SK-N-SH (cell line): ENCODE results near the gene SREK1IP1. TPM values are rescaled to one million over a fixed set of nuclear protein-coding genes. Genes with fewer than 3 reads are reported as not detected.

Experiments
- CTCF ChIA-PET: fragments of 300-600, 350-600 bp; formaldehyde crosslinking; extraction: SDS; loops from one replicate; lab custom pipeline; 2021; lab: Yijun Ruan, JAX
- POLR2A ChIA-PET: fragments of 350-600 bp; sonication (Branson Sonifier 250); formaldehyde crosslinking; extraction: SDS; loops from one replicate; lab custom pipeline; 2020; ENCODE audit warnings: antibody characterized with exemption, inconsistent platforms; lab: Yijun Ruan, JAX
- DNase-seq: peaks from one replicate; pipeline ENCODE4 v3.0.0; 2012
- H2AFZ ChIP-seq: fragments of 200-600 bp; sonication (generic); 2 replicates; pipeline ENCODE4 v1.8.1; 2016; ENCODE audit warnings: antibody characterized with exemption, mild to moderate bottlenecking, low read depth
- H3F3A ChIP-seq: fragments of 200-600 bp; sonication (generic); replicated peaks from 2 replicates; pipeline ENCODE3; 2016; ENCODE audit warnings: antibody characterized with exemption, mild to moderate bottlenecking; ENCODE audit not compliant: insufficient read depth
- H3K27ac ChIP-seq, 2 experiments: fragments of 200-500 bp in 1 of 2; fragments of 200-600 bp in 1 of 2; sonication (Bioruptor generic) in 1 of 2; sonication (generic), shearing (Covaris generic) in 1 of 2; 2 replicates each; pipeline versions ENCODE4 v1.5.1 to v1.6.1; 2014 to 2016; ENCODE audit warnings: low read depth in 2 of 2, inconsistent platforms in 1 of 2, low read length in 1 of 2, mild to moderate bottlenecking in 1 of 2, mixed read lengths in 1 of 2
- H3K27me3 ChIP-seq: fragments of 200-600 bp; sonication (generic), shearing (Covaris generic); 2 replicates; pipeline ENCODE4 v1.6.1; 2016; ENCODE audit warnings: mixed run types; ENCODE audit not compliant: insufficient read depth
- H3K36me3 ChIP-seq, 2 experiments: fragments of 200-500 bp in 1 of 2; fragments of 200-600 bp in 1 of 2; sonication (Bioruptor generic) in 1 of 2; sonication (generic) in 1 of 2; replicated peaks in 1 of 2; 2 replicates each; pipeline versions ENCODE3 to v1.5.1; 2014 to 2016; ENCODE audit warnings: low read length in 1 of 2, mild to moderate bottlenecking in 1 of 2; ENCODE audit not compliant: insufficient read depth in 2 of 2, control insufficient read depth in 1 of 2
- H3K4me1 ChIP-seq, 2 experiments: fragments of 200-500 bp in 1 of 2; fragments of 200-600 bp in 1 of 2; sonication (Bioruptor generic) in 1 of 2; sonication (generic), shearing (Covaris generic) in 1 of 2; 2 replicates each; pipeline versions ENCODE4 v1.5.1 to v1.6.1; 2014 to 2016; ENCODE audit warnings: low read depth in 1 of 2, low read length in 1 of 2, mixed run types in 1 of 2; ENCODE audit not compliant: insufficient read depth in 2 of 2, control insufficient read depth in 1 of 2
- H3K4me2 ChIP-seq: fragments of 200-600 bp; sonication (generic), shearing (Covaris generic); 2 replicates; pipeline ENCODE4 v1.6.1; 2017; ENCODE audit warnings: mixed run types
- H3K4me3 ChIP-seq, 2 experiments: fragments of 200-500 bp in 1 of 2; fragments of 200-600 bp in 1 of 2; sonication (Bioruptor generic) in 1 of 2; sonication (generic), shearing (Covaris generic) in 1 of 2; 2 replicates each; pipeline versions ENCODE4 v1.5.1 to v1.8.1; 2014 to 2016; ENCODE audit warnings: low read depth in 2 of 2, inconsistent platforms in 1 of 2, low read length in 1 of 2, mild to moderate bottlenecking in 1 of 2, mixed read lengths in 1 of 2, moderate library complexity in 1 of 2
- H3K79me2 ChIP-seq: fragments of 200-600 bp; sonication (generic); 2 replicates; pipeline ENCODE4 v1.8.1; 2017; ENCODE audit warnings: mild to moderate bottlenecking; ENCODE audit not compliant: insufficient read depth
- H3K9ac ChIP-seq: fragments of 200-600 bp; sonication (generic); 2 replicates; pipeline ENCODE4 v1.6.1; 2017; ENCODE audit warnings: mixed run types
- H3K9me2 ChIP-seq: fragments of 200-600 bp; sonication (generic); 2 replicates; pipeline ENCODE4 v1.6.1; 2017; ENCODE audit warnings: mixed run types
- H3K9me3 ChIP-seq: fragments of 200-600 bp; sonication (generic); 2 replicates; pipeline ENCODE4 v1.6.1; 2017; ENCODE audit warnings: mixed run types, mild to moderate bottlenecking, moderate library complexity
- H4K20me1 ChIP-seq: fragments of 200-600 bp; sonication (generic); 2 replicates; pipeline ENCODE4 v1.6.1; 2017; ENCODE audit warnings: mild to moderate bottlenecking, mixed run types; ENCODE audit not compliant: insufficient read depth
- FOSL2 ChIP-seq: IDR thresholded peaks from 2 replicates; pipeline ENCODE4 v1.4.0; 2012; ENCODE audit warnings: low read depth, mild to moderate bottlenecking, moderate library complexity, borderline replicate concordance
- FOXJ3 ChIP-seq: sonication (generic); formaldehyde crosslinking; IDR thresholded peaks from 2 replicates; pipeline ENCODE4 v1.5.1; 2020; ENCODE audit warnings: mild to moderate bottlenecking, missing genetic modification reagents
- JUND ChIP-seq: IDR thresholded peaks from 2 replicates; pipeline ENCODE4 v1.4.0; 2012
- RAD21 ChIP-seq: IDR thresholded peaks from 2 replicates; pipeline ENCODE4 v1.6.1; 2012; ENCODE audit warnings: mild to moderate bottlenecking, low read length
- RXRA ChIP-seq: IDR thresholded peaks from 2 replicates; pipeline ENCODE4 v1.4.0; 2012; ENCODE audit warnings: low read depth, mild to moderate bottlenecking, borderline replicate concordance
- TAF1 ChIP-seq: IDR thresholded peaks from 2 replicates; pipeline ENCODE4 v1.6.1; 2012; ENCODE audit warnings: low read depth, mild to moderate bottlenecking, low read length, moderate library complexity, borderline replicate concordance
- WGBS: methylation state at CpG from one replicate; pipeline ENCODE4 v1.1.6; 2017; ENCODE audit warnings: low lambda C conversion rate; 5-methylcytosine and 5-hydroxymethylcytosine counted together
- polyA plus RNA-seq, 3 experiments: library from polyadenylated mRNA; depleted of rRNA; stranded (reverse); fragments of >200 nt; gene quantifications; 2 replicates each; pipeline ENCODE4 v1.2.3, GENCODE V29; 2012
- TF ChIP-seq, protein P1 (sequence below): IDR thresholded peaks from 2 replicates; pipeline ENCODE4; 2012
- TF ChIP-seq, protein P2 (sequence below): fragments of 200-600 bp; sonication (generic); IDR thresholded peaks from 2 replicates; pipeline ENCODE4 v1.6.1; 2017; ENCODE audit warnings: antibody characterized with exemption, mild to moderate bottlenecking, moderate library complexity
- TF ChIP-seq, protein P3 (sequence below): IDR thresholded peaks from 2 replicates; pipeline ENCODE4 v1.6.1; 2012; ENCODE audit warnings: mild to moderate bottlenecking, low read depth, low read length, moderate library complexity
- TF ChIP-seq, protein P4 (sequence below): fragments of 150-350 bp; IDR thresholded peaks from 2 replicates; pipeline ENCODE4 v1.6.1; 2017; ENCODE audit warnings: antibody characterized with exemption, low read length, low read depth, borderline replicate concordance
- TF ChIP-seq, protein P5 (sequence below): IDR thresholded peaks from 2 replicates; pipeline ENCODE4 v1.4.0; 2012; ENCODE audit warnings: low read depth, borderline replicate concordance

SREK1IP1 gene
- polyA plus RNA-seq, 1 of the 3 experiments (the other 2 are of a cell fraction) = 1.2 TPM

DNA sequence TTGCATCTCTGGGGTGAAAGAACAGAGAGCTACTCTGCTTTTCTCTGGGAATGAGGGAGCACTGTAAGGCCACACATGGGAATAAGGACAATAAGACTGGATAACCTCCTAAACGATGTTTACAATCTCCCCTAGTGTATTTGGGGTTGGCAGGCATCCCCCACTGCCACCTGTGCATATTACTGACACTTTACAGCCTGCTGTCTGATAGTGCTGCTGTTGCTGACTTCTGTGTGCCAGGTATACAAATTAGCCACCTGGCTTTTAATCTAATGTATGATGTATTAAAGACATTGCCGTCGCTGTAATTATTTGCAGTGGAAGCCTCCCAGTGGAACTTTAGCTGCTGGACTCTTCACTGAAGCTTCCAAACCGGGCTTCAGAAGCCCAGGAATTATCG is 82.6 kb downstream of the SREK1IP1 start:
- POLR2A ChIA-PET = no interaction called here
- TF ChIP-seq, protein P1, sequence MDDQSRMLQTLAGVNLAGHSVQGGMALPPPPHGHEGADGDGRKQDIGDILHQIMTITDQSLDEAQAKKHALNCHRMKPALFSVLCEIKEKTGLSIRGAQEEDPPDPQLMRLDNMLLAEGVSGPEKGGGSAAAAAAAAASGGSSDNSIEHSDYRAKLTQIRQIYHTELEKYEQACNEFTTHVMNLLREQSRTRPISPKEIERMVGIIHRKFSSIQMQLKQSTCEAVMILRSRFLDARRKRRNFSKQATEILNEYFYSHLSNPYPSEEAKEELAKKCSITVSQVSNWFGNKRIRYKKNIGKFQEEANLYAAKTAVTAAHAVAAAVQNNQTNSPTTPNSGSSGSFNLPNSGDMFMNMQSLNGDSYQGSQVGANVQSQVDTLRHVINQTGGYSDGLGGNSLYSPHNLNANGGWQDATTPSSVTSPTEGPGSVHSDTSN = no peak
- TF ChIP-seq TAF1 = no peak
- TF ChIP-seq, protein P2, sequence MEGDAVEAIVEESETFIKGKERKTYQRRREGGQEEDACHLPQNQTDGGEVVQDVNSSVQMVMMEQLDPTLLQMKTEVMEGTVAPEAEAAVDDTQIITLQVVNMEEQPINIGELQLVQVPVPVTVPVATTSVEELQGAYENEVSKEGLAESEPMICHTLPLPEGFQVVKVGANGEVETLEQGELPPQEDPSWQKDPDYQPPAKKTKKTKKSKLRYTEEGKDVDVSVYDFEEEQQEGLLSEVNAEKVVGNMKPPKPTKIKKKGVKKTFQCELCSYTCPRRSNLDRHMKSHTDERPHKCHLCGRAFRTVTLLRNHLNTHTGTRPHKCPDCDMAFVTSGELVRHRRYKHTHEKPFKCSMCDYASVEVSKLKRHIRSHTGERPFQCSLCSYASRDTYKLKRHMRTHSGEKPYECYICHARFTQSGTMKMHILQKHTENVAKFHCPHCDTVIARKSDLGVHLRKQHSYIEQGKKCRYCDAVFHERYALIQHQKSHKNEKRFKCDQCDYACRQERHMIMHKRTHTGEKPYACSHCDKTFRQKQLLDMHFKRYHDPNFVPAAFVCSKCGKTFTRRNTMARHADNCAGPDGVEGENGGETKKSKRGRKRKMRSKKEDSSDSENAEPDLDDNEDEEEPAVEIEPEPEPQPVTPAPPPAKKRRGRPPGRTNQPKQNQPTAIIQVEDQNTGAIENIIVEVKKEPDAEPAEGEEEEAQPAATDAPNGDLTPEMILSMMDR = no peak
- no peak for TF ChIP-seq JUND
- TF ChIP-seq RXRA = no peak
- no peak for TF ChIP-seq FOSL2
- no peak for TF ChIP-seq FOXJ3 (CRISPR knock-in tag)
- TF ChIP-seq RAD21 = no peak
- TF ChIP-seq, protein P3, sequence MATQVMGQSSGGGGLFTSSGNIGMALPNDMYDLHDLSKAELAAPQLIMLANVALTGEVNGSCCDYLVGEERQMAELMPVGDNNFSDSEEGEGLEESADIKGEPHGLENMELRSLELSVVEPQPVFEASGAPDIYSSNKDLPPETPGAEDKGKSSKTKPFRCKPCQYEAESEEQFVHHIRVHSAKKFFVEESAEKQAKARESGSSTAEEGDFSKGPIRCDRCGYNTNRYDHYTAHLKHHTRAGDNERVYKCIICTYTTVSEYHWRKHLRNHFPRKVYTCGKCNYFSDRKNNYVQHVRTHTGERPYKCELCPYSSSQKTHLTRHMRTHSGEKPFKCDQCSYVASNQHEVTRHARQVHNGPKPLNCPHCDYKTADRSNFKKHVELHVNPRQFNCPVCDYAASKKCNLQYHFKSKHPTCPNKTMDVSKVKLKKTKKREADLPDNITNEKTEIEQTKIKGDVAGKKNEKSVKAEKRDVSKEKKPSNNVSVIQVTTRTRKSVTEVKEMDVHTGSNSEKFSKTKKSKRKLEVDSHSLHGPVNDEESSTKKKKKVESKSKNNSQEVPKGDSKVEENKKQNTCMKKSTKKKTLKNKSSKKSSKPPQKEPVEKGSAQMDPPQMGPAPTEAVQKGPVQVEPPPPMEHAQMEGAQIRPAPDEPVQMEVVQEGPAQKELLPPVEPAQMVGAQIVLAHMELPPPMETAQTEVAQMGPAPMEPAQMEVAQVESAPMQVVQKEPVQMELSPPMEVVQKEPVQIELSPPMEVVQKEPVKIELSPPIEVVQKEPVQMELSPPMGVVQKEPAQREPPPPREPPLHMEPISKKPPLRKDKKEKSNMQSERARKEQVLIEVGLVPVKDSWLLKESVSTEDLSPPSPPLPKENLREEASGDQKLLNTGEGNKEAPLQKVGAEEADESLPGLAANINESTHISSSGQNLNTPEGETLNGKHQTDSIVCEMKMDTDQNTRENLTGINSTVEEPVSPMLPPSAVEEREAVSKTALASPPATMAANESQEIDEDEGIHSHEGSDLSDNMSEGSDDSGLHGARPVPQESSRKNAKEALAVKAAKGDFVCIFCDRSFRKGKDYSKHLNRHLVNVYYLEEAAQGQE = no peak
- TF ChIP-seq, protein P4, sequence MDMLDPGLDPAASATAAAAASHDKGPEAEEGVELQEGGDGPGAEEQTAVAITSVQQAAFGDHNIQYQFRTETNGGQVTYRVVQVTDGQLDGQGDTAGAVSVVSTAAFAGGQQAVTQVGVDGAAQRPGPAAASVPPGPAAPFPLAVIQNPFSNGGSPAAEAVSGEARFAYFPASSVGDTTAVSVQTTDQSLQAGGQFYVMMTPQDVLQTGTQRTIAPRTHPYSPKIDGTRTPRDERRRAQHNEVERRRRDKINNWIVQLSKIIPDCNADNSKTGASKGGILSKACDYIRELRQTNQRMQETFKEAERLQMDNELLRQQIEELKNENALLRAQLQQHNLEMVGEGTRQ = no peak
- TF ChIP-seq, protein P5, sequence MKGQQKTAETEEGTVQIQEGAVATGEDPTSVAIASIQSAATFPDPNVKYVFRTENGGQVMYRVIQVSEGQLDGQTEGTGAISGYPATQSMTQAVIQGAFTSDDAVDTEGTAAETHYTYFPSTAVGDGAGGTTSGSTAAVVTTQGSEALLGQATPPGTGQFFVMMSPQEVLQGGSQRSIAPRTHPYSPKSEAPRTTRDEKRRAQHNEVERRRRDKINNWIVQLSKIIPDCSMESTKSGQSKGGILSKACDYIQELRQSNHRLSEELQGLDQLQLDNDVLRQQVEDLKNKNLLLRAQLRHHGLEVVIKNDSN = no peak
- no peaks in the 10 kb centered on the region for H3K9me3 ChIP-seq
- CTCF ChIA-PET = no interaction called here
- 10% methylated on average over 3 of the region's 5 CpGs for WGBS
- no peak overlapping the region for H3K4me2 ChIP-seq
- H3K9ac ChIP-seq = no peak overlapping the region
- no peak overlapping the region for H3K27ac ChIP-seq
- no peaks in the 10 kb centered on the region for H4K20me1 ChIP-seq
- H3K9me2 ChIP-seq = no peaks in the 10 kb centered on the region
- H3F3A ChIP-seq = no peaks in the 10 kb centered on the region
- no peak overlapping the region for H2AFZ ChIP-seq
- no peak overlapping the region for H3K4me3 ChIP-seq
- DNase-seq = no peak
- H3K36me3 ChIP-seq = no peaks in the 10 kb centered on the region
- no peaks in the 10 kb centered on the region for H3K79me2 ChIP-seq
- H3K27me3 ChIP-seq = peaks cover 55% of the 10 kb centered on the region
- no peaks in the 10 kb centered on the region; a peak in 1 of 4 replicates for H3K4me1 ChIP-seq
